Ishikawa (cell line): ENCODE results near the gene ICA1.

Experiments used
- CEBPB ChIP-seq: IDR thresholded peaks from 2 replicates; pipeline ENCODE4 v1.6.1; 2012
- CREB1 ChIP-seq: IDR thresholded peaks from 2 replicates; pipeline ENCODE4 v1.6.1; 2012; ENCODE audit warnings: low read depth
- EGR1 ChIP-seq: IDR thresholded peaks from 2 replicates; pipeline ENCODE4 v1.6.1; 2012
- EP300 ChIP-seq: IDR thresholded peaks from 2 replicates; pipeline ENCODE4 v1.6.1; 2012; ENCODE audit warnings: borderline replicate concordance
- FOXM1 ChIP-seq: IDR thresholded peaks from 2 replicates; pipeline ENCODE4 v1.6.1; 2012; ENCODE audit warnings: low read depth, borderline replicate concordance
- NFIC ChIP-seq: IDR thresholded peaks from 2 replicates; pipeline ENCODE4 v1.6.1; 2012
- RAD21 ChIP-seq: IDR thresholded peaks from 2 replicates; pipeline ENCODE4 v1.6.1; 2012; ENCODE audit warnings: low read depth
- TAF1 ChIP-seq: IDR thresholded peaks from 2 replicates; pipeline ENCODE4 v1.6.1; 2012; ENCODE audit warnings: low read depth, mild to moderate bottlenecking
- TCF12 ChIP-seq: IDR thresholded peaks from 2 replicates; pipeline ENCODE4 v1.6.1; 2012; ENCODE audit warnings: low read depth
- TEAD4 ChIP-seq: IDR thresholded peaks from 2 replicates; pipeline ENCODE4 v1.6.1; 2012
- YY1 ChIP-seq: IDR thresholded peaks from 2 replicates; pipeline ENCODE4 v1.6.1; 2012; ENCODE audit warnings: low read depth
- ZBTB7A ChIP-seq: IDR thresholded peaks from 2 replicates; pipeline ENCODE4 v1.6.1; 2012; ENCODE audit warnings: low read depth
- TF ChIP-seq, protein P1 (sequence below): IDR thresholded peaks from 2 replicates; pipeline ENCODE4 v1.6.1; 2012
- TF ChIP-seq, protein P2 (sequence below): IDR thresholded peaks from 2 replicates; pipeline ENCODE4 v1.6.1; 2012
- TF ChIP-seq, protein P3 (sequence below): IDR thresholded peaks from 2 replicates; pipeline ENCODE4 v1.6.1; 2012; ENCODE audit warnings: low read depth, mild to moderate bottlenecking

Gene ICA1

DNA sequence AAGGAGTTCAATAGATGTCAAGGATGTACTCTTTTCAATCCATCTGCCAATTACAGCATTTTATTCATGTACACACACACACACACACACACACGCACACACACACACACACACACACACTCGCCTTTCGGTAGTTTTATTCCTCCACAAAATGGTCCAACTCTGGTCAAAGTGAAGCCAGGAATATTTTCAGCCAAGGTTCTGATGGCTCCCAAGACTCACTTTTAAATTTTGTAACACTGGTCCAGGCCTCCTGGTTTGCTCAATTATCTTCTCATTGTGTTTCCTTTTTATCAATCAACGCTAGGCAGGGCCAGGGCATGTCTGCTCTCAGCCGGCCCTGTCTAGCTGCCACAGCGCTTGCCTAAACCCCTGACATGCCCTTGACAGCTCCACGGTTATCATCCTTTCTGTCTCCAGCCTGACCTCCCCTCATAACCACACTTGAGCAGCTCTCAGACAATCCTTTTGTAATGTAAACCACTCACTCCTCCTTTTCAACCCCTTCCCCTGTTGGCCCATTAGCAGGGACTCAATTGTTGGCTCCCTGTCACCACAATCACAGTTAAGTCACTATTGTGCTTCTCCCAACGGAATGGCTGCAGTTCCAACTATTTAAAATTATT lies 115.1 kb downstream of the ICA1 start:
- TF ChIP-seq CREB1 (no peak), NFIC (no peak), TAF1 (no peak), TEAD4 (no peak), TCF12 (no peak), RAD21 (no peak), ZBTB7A (no peak)
- TF ChIP-seq, protein P1, sequence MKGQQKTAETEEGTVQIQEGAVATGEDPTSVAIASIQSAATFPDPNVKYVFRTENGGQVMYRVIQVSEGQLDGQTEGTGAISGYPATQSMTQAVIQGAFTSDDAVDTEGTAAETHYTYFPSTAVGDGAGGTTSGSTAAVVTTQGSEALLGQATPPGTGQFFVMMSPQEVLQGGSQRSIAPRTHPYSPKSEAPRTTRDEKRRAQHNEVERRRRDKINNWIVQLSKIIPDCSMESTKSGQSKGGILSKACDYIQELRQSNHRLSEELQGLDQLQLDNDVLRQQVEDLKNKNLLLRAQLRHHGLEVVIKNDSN = no peak
- TF ChIP-seq, protein P2, sequence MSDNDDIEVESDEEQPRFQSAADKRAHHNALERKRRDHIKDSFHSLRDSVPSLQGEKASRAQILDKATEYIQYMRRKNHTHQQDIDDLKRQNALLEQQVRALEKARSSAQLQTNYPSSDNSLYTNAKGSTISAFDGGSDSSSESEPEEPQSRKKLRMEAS = no peak
- TF ChIP-seq, protein P3, sequence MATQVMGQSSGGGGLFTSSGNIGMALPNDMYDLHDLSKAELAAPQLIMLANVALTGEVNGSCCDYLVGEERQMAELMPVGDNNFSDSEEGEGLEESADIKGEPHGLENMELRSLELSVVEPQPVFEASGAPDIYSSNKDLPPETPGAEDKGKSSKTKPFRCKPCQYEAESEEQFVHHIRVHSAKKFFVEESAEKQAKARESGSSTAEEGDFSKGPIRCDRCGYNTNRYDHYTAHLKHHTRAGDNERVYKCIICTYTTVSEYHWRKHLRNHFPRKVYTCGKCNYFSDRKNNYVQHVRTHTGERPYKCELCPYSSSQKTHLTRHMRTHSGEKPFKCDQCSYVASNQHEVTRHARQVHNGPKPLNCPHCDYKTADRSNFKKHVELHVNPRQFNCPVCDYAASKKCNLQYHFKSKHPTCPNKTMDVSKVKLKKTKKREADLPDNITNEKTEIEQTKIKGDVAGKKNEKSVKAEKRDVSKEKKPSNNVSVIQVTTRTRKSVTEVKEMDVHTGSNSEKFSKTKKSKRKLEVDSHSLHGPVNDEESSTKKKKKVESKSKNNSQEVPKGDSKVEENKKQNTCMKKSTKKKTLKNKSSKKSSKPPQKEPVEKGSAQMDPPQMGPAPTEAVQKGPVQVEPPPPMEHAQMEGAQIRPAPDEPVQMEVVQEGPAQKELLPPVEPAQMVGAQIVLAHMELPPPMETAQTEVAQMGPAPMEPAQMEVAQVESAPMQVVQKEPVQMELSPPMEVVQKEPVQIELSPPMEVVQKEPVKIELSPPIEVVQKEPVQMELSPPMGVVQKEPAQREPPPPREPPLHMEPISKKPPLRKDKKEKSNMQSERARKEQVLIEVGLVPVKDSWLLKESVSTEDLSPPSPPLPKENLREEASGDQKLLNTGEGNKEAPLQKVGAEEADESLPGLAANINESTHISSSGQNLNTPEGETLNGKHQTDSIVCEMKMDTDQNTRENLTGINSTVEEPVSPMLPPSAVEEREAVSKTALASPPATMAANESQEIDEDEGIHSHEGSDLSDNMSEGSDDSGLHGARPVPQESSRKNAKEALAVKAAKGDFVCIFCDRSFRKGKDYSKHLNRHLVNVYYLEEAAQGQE = no peak

DNA sequence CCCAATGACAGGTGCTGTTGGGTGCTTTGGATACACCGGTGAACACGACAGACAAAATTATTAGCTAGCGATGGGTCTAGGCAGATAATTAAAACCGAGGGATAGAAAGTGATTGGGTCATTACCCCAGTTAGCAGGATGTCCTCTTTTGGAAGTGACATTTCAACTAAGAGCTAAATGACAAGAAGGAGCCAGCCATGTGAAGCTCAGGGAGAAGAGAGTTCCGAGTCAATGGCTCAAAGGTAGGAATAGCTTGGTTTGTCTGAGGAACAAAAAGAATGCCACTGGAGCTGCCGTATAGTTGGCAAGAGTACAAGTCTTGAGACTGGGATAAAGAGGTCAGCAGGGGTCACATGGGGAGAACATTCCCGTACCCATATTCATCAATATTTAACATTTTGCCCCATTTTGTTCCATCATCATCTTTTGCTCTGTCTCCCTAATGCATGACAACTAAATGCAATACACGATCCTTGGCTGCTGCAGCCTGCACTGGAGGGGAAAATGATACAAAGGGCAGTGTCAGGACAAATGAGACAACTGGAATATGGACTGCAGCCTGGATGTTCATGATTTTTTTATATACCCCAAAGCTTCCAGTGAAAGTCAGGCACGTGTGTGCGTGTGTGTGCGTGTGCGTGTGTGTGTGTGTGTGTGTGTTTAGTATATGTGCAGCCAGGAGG lies 115.7 kb downstream of the ICA1 start:
- TF ChIP-seq, protein P2 = no peak
- TF ChIP-seq CREB1 (no peak), ZBTB7A (no peak), RAD21 (no peak), CEBPB (no peak), TCF12 (no peak)

DNA sequence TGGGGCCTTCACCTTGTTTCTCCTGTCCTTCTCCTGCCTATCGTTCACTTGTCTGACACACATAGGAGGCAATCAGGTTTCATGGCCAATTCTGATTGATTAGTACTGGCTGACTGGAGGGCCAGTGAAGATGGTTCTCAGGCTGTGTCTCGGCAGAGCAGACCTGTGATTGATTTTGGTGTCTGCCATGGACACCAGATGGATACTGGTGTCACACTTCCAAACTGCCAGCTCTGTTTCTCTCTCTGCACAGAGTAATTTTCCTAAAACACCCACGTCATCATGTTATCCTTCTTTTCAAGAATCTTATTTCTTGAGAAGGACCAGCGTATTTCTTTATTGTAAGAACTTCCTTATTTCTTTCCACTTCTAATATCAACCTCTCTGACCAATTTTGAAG lies 117.1 kb downstream of the ICA1 start:
- TF ChIP-seq, protein P2 = no peak
- TF ChIP-seq, protein P3 = no peak
- TF ChIP-seq TEAD4 (no peak), FOXM1 (no peak)
- TF ChIP-seq, protein P1 = no peak

DNA sequence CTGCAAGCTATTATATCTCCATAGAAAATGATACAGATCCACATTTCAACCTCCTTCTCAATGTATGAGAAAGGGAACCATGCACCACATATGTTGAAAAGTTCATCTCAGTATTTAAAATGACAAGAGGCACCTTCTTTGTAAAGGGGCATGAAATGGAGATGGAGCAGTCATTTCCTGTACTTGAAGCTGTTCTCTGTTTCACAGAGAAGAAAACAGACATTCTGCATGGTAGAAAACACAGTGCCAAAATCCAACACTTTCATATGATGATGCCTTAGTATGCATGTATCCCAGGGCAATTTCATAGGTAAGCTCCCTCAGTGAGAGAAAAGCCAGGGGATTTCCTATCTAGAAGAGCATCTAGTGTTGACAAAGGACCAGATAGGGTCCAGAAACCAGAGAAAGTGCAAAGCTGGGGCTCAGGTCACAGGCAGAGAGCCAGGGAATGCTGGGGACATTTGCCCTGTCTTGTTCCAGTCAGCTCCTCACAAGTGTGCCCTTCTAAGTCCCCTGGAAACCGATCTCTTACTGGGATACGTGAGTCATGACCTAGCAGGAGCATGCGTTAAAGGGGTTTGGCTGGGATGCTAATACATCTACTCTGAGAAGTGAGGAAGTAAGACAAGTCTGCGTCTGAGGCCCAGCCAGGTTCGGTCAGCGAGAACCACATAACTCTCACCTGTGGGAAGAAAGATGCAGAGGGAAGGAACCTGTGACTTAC lies 118.7 kb downstream of the ICA1 start:
- TF ChIP-seq, protein P2 = no peak
- no peak for TF ChIP-seq CREB1
- TF ChIP-seq CEBPB = no peak
- TF ChIP-seq YY1 = no peak
- TF ChIP-seq, protein P1 = no peak
- no peak for TF ChIP-seq EGR1
- TF ChIP-seq TEAD4 = no peak
- TF ChIP-seq FOXM1 = no peak

DNA sequence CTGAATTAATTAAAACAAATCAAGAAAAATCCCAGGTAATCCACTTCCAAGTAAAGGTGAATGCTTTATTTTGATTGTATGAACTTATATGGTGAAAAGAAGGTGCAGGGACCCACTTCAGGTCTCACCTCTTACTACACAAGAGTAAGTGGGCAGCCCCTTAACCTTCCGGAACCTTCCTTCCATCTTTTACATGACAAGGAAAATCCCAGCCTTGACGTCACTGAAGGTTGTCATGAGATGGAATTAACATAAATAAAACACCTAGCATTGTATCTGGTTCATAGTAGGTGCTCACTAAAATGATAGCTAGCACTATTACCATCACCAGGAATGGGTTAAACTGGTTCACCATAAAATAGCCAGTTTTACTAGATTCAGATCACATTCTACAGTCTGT lies 119.5 kb downstream of the ICA1 start:
- TF ChIP-seq TAF1 = no peak
- no peak for TF ChIP-seq TCF12
- TF ChIP-seq EP300 = no peak
- no peak for TF ChIP-seq CEBPB
- no peak for TF ChIP-seq TEAD4
- no peak for TF ChIP-seq RAD21
- no peak for TF ChIP-seq ZBTB7A
- TF ChIP-seq, protein P1 = no peak
